Psoas muscle (tissue), 8 donors: ENCODE data around the gene SCAMP4. TPM values are rescaled to one million over a fixed set of nuclear protein-coding genes. Genes with fewer than 3 reads are reported as not detected.

Experiments
- ATAC-seq, 4 donors: fragments of 200-7000 bp; cut with Tn5 transposase; one replicate each; pipeline ENCODE4 v1.9.1; 2020; ENCODE audit warnings: moderate library complexity in 3 of 4, mild to moderate bottlenecking in 2 of 4
- DNase-seq, 2 donors: peaks; one replicate each; pipeline ENCODE4 v3.0.0-alpha.2; 2020
- H3K27ac ChIP-seq: fragments of 200-600 bp; one replicate; pipeline ENCODE4 v1.8.0; 2022
- H3K27me3 ChIP-seq, 3 donors: fragments of 200-600 bp in 1 of 3; one replicate each; pipeline versions ENCODE4 v1.6.1 to v1.8.0; 2013 to 2022; ENCODE audit warnings: low read length in 2 of 3, mild to moderate bottlenecking in 2 of 3, moderate library complexity in 1 of 3; ENCODE audit not compliant: insufficient read depth in 3 of 3
- H3K36me3 ChIP-seq, 2 donors: fragments of 200-600 bp in 1 of 2; one replicate each; pipeline versions ENCODE4 v1.6.1 to v1.8.0; 2013 to 2022; ENCODE audit warnings: low read depth in 1 of 2, mild to moderate bottlenecking in 1 of 2, moderate library complexity in 1 of 2; ENCODE audit not compliant: insufficient read depth in 1 of 2
- H3K4me1 ChIP-seq: fragments of 200-600 bp; one replicate; pipeline ENCODE4 v1.8.0; 2022
- H3K4me3 ChIP-seq: fragments of 200-600 bp; one replicate; pipeline ENCODE4 v1.8.0; 2022; ENCODE audit warnings: mild to moderate bottlenecking
- H3K9me3 ChIP-seq: fragments of 200-600 bp; one replicate; pipeline ENCODE4 v1.8.0; 2022
- WGBS, 3 donors: extraction: QIAGEN DNeasy Blood & Tissue Kit; methylation state at CpG; one replicate each; pipeline versions ENCODE4 v1.1.6 to v1.1.7; 2013; 5-methylcytosine and 5-hydroxymethylcytosine counted together
- intact Hi-C, 2 donors: fragments of 100-400 bp; cut with DNase I; formaldehyde crosslinking; loops; one replicate each; pipeline versions ENCODE4 v1.11.0 to v1.14.2; 2022
- polyA plus RNA-seq, 3 donors: library from polyadenylated mRNA; stranded (reverse); fragments of 200-250 nt; gene quantifications; one replicate each; pipeline ENCODE4 v1.2.3, GENCODE V29; 2013
- total RNA-seq, 4 donors: library from RNA; stranded (reverse); fragmentation: NEBNext Ultra II Directional in 2 of 4; extraction: Animal tissue kit (Norgen Biotek cat#: 25700) in 2 of 4; gene quantifications; one replicate each; pipeline versions ENCODE4 v1.2.1 to v1.2.4, GENCODE V29; 2021 to 2023
- TF ChIP-seq, protein P1 (sequence below): fragments of 200-600 bp; IDR thresholded peaks from one replicate; pipeline ENCODE4 v1.8.0; 2022; ENCODE audit warnings: antibody characterized with exemption
- donor health status: healthy with polysubstance abuse.
- donor health status: DM: no; HTN: no; CAD: no; lungs with moderate emphysema.
- donor health status: Bipolar disorder and iron deficiency.
- donor health status: healthy.
- donor health status: DM: yes; HTN: yes; CAD: no.
- donor health status: DM: no; HTN: no; CAD: no.
- donor health status: DM: no; HTN: no; CAD: no.
- donor health status: DM: yes; HTN: yes; CAD: no.

The SCAMP4 gene
- total and polyA plus RNA-seq, 7 donors = 9.5 to 17.5 (median 15.5) TPM

DNA sequence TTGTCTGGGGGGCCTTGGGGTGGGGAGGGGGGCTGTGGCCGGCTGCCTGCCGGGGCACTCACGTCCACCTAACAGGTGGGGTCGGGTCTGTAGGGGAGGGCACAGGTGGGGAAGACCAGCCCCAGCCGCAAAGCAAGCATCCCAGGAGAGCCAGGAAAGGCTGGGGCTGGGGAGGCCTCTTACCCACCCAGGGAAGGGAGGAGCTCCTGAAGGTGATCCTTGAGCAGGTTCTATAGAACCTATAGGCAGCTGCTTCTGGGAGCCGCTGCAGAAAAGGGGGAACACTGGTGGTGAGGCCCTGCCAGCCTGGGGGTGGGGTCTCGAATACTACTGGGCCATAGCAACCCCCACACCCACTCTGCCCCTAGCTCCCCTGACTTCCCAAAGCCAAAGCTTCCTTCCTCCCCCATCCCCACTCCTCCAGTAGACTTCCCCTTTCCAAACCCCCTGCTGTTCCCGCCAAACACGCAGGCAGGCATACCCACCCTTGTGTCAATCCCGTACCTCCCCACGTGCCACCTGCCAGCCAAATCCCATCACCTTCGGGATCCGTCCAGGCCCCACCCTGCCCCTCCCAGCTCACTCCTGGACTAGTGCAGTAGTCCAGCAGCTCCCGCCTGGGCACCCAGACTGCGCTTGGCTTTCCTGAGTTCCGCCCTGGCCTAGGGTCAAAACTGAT is 47.4 kb upstream of the SCAMP4 start:
- TF ChIP-seq, protein P1, sequence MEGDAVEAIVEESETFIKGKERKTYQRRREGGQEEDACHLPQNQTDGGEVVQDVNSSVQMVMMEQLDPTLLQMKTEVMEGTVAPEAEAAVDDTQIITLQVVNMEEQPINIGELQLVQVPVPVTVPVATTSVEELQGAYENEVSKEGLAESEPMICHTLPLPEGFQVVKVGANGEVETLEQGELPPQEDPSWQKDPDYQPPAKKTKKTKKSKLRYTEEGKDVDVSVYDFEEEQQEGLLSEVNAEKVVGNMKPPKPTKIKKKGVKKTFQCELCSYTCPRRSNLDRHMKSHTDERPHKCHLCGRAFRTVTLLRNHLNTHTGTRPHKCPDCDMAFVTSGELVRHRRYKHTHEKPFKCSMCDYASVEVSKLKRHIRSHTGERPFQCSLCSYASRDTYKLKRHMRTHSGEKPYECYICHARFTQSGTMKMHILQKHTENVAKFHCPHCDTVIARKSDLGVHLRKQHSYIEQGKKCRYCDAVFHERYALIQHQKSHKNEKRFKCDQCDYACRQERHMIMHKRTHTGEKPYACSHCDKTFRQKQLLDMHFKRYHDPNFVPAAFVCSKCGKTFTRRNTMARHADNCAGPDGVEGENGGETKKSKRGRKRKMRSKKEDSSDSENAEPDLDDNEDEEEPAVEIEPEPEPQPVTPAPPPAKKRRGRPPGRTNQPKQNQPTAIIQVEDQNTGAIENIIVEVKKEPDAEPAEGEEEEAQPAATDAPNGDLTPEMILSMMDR = no peak
- peak overlapping the region; percentile 61 for H3K4me3 ChIP-seq
- no peaks in the 10 kb centered on the region for H3K36me3 ChIP-seq
- H3K4me1 ChIP-seq = peaks cover 38% of the 10 kb centered on the region
- peak overlapping the region; percentile 46 for H3K27ac ChIP-seq
- DNase-seq = no peak
- 61 to 63% (median 61%) methylated on average over 16 of the region's 16 CpGs for WGBS, 3 donors
- no peak for ATAC-seq
- peaks cover 0 to 5% (median 0%) of the 10 kb centered on the region in 3 donors for H3K27me3 ChIP-seq
- intact Hi-C loops = no loop called here
- H3K9me3 ChIP-seq = no peaks in the 10 kb centered on the region

DNA sequence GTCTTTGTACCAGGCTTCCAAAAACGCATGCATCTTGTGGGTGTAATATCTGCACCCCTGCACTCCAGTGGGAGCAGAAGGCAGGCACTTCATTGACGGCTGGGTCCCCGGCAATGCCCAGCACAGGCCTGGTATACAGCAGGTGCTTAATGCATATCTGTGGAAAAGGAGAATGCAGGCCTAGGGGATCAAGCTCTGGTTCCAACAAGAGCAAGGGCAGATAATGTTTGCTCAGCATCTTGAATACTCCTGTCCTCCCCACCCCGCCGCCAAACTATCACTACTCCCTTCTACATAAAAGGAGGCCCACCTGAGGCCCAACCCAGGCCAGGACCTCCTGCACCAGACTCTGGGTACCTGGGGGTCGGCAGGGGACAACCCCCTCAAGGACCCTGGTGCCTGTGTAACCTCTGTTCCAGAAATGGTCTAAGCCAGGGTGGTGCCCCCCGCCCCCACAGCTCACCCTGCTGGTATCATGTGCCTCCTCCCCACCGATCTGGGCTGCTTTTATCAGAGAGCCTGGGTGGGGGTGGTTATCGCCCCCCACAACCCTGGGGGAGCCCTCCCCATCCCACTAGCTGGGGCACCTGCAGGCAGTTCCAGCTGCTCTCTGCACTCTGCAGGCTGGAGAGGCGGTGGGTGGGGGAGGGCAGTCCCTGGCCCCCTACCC is 46.7 kb upstream of the SCAMP4 start:
- no peaks in the 10 kb centered on the region for H3K36me3 ChIP-seq
- peaks cover 34% of the 10 kb centered on the region for H3K4me1 ChIP-seq
- H3K9me3 ChIP-seq = no peaks in the 10 kb centered on the region
- no peak overlapping the region for H3K4me3 ChIP-seq
- H3K27me3 ChIP-seq = peaks cover 0 to 4% (median 0%) of the 10 kb centered on the region in 3 donors
- intact Hi-C loops = no loop called here
- DNase-seq (no peak), ATAC-seq (no peak)
- no peak overlapping the region for H3K27ac ChIP-seq
- TF ChIP-seq, protein P1 = no peak
- 77 to 88% (median 81%) methylated on average over 8 to 10 of the region's 10 CpGs for whole genome bisulfite sequencing, 3 donors

DNA sequence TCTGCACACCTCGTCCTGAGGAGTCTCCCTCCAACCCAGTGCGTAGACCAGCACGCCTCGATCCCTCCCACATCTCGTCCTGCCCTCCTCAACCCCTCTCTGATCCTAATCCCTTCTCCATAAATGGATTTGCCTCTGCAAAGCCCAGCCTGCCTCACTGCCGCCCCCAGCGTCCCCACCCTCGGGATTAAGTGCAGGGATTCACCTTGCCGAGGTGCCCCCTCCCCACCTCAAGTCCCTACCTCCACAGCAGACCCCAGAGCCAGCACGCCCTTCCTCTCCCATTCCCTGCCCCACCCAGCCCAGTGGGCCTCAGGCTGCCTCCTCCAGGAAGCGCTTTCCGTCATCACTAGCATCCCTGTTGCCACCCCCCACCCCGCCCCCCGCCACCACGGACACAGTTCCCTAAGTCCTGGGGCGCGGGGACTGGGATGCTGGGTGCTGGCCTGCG is 45.8 kb upstream of the SCAMP4 start:
- Histone ChIP-seq H3K9me3 (no peaks in the 10 kb centered on the region), H3K4me1 (peaks cover 34% of the 10 kb centered on the region), H3K4me3 (no peak overlapping the region), H3K36me3 (no peaks in the 10 kb centered on the region), H3K27ac (no peak overlapping the region), H3K27me3 (peaks cover 0 to 4% (median 0%) of the 10 kb centered on the region in 3 donors)
- DNase-seq (no peak), ATAC-seq (no peak)
- TF ChIP-seq, protein P1 = no peak
- WGBS, 3 donors = 65 to 71% (median 67%) methylated on average over 18 of the region's 18 CpGs
- intact Hi-C loops = no loop called here

DNA sequence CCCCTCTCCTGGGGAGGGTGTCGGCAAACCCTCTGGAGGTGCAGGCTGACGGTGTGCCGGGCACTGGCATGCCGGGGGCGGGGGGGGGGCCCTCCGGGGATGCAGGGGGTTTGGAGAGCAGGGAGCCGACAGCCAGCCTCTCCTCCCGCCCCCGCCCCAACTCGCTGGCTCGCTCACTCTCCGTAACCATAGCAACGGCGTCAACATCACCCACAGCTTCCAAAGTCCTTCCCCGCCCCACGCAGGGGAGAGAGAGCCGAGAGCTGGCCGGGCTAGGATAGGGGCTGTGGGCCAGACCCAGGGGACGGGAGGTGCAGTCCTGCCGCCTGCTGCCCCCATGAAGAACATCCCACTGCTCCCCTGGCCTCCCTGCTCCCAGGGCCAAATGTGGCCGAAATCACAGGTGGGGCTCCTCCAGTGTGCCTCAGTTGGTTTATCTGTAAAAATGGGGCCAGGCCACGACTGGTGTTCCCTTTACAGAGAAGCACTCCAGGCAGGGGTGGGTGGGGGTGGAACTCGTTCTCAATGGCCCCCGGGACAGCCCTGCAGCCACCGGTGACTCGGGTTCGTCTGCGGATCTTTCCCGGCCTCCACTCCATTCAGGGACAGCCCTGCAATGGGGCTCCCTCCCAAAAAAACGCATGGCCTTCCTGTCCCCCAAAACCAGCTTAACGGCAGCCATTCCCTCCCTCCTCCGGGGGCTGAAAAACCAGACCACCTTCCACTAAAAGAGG is 45.0 kb upstream of the SCAMP4 start:
- intact Hi-C loops = no loop called here
- Histone ChIP-seq H3K27ac (no peak overlapping the region), H3K4me3 (no peak overlapping the region), H3K27me3 (peaks cover 0 to 4% (median 0%) of the 10 kb centered on the region in 3 donors), H3K4me1 (peaks cover 29% of the 10 kb centered on the region), H3K9me3 (no peaks in the 10 kb centered on the region), H3K36me3 (no peaks in the 10 kb centered on the region)
- TF ChIP-seq, protein P1 = no peak
- DNase-seq = peak in 1 of 2 donors; percentile 50
- WGBS, 3 donors = 33 to 46% (median 35%) methylated on average over 21 to 32 of the region's 32 CpGs
- no peak for ATAC-seq
